Measurements from ENCODE around the gene CAPZA1.
"Not testable (repeated sequence)": the region's sequence is repeated elsewhere in the genome, so short reads cannot be mapped to it uniquely, and the experiment has no call there.

The CAPZA1 gene

DNA sequence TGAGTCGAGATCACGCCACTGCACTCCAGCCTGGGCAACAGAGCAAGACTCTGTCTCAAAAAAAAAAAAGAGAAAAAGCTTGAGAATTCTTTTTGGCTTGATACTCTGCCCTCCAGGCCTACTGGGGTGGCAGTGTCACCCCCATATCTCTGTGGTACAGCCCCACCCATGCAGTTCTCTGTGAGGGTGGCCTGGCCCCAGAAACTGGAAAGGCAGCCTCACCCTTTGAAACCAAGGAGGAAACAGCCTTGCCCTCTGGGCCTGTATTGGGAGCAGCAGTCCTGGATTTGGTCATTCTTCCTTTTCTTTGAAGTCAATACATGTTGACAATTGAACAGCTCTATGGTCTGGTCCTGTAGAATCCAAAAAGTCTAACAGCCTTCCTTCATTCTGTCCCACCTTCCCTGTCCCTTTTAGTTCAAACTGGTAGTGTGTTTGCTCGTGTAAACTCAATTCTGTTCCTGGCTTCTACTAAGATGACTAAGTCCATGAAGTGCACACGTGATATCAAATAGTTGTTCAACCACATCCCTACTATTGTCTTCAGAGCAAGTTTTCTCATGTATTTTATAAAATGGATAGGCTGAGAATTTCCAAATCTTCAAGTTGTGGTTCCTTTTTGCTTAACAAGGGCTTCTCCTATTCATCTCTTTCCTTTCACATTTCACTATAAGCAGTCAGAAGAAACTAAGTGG is 13.9 kb upstream of the CAPZA1 start:
- Histone ChIP-seq H3K9me3 (ENCODE audit: severe bottlenecking) (no peaks in the 10 kb centered on the region), H3K4me3 (ENCODE audit: low read depth, low read length) (no peak overlapping the region), H3K27ac (no peak overlapping the region), H3K36me3 (peaks cover 82% of the 10 kb centered on the region), H3K27me3 (ENCODE audit: insufficient read depth, low read depth, severe bottlenecking) (no peaks in the 10 kb centered on the region)
- no peak for DNase-seq
- TF ChIP-seq, protein P1, sequence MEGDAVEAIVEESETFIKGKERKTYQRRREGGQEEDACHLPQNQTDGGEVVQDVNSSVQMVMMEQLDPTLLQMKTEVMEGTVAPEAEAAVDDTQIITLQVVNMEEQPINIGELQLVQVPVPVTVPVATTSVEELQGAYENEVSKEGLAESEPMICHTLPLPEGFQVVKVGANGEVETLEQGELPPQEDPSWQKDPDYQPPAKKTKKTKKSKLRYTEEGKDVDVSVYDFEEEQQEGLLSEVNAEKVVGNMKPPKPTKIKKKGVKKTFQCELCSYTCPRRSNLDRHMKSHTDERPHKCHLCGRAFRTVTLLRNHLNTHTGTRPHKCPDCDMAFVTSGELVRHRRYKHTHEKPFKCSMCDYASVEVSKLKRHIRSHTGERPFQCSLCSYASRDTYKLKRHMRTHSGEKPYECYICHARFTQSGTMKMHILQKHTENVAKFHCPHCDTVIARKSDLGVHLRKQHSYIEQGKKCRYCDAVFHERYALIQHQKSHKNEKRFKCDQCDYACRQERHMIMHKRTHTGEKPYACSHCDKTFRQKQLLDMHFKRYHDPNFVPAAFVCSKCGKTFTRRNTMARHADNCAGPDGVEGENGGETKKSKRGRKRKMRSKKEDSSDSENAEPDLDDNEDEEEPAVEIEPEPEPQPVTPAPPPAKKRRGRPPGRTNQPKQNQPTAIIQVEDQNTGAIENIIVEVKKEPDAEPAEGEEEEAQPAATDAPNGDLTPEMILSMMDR (IDR thresholded peaks at IDR 0.05; ENCODE audit: low read depth, low read length), result no peak

DNA sequence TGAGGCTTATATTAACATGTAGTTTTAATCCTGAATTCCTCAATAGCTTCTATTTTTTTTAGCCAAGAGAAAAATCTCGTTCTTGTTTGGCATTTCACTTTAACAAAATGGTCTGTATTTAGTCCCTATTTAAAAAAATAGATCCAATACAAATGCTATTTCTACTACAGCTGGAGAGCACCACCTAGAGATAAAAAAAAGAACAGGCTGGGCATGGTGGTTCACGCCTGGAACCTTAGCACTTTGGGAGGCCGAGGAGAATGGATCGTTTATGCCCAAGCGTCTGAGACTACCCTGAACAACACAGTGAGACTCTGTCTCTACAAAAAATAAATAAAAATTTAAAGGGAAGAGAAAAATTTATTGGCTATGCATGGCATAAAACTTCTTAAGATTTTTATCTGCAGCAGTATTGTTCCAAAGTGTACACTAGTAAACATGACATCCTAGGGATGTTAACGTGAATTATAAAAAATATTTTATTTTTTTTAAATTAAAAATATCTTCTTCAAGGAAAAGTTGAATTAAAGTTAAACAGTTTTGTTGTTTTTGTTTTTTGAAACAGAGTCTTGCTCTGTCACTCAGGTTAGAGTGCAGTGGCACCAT is 5.1 kb upstream of the CAPZA1 start:
- peak; percentile 12 for DNase-seq
- Histone ChIP-seq H3K4me3 (ENCODE audit: low read depth, low read length) (no peak overlapping the region), H3K27ac (no peak overlapping the region), H3K36me3 (peaks cover 62% of the 10 kb centered on the region), H3K27me3 (ENCODE audit: insufficient read depth, low read depth, severe bottlenecking) (no peaks in the 10 kb centered on the region), H3K9me3 (ENCODE audit: severe bottlenecking) (no peaks in the 10 kb centered on the region)
- TF ChIP-seq, protein P1 (IDR thresholded peaks at IDR 0.05; ENCODE audit: low read depth, low read length), result peak; percentile 38

DNA sequence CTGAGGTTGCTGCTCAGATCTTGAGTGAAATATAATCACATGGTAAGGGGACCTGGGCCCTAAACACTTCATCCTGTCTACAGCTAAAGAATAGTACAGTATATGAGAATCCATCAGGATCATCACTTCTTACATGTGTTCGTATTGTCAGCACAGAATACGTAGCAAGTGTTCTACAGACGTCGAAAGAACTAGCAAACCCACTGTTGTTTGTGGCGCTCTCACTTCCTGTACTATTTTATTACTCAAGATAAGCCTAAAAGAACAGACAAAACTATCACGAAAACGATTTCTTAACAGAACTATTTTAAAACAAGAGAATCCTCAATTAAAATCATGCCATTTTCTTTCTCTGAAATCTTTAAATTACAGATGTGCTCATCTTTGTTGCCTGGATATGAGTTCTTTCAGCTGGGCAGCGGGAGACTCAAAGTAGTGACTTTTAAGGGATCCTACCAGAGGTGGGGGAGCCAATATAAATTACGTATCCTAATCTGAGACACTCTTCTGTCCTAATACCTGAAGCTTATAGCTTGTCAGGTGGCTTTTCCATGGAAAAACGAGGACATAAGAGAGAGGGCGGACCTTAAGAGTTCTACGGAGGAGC is 1.4 kb upstream of the CAPZA1 start:
- Histone ChIP-seq H3K36me3 (peaks cover 33% of the 10 kb centered on the region), H3K9me3 (ENCODE audit: severe bottlenecking) (no peaks in the 10 kb centered on the region), H3K4me3 (ENCODE audit: low read depth, low read length) (peak overlapping the region; percentile 99), H3K27me3 (ENCODE audit: insufficient read depth, low read depth, severe bottlenecking) (no peaks in the 10 kb centered on the region), H3K27ac (peak overlapping the region; percentile 98)
- TF ChIP-seq, protein P1 (IDR thresholded peaks at IDR 0.05; ENCODE audit: low read depth, low read length), result no peak
- DNase-seq, result no peak

DNA sequence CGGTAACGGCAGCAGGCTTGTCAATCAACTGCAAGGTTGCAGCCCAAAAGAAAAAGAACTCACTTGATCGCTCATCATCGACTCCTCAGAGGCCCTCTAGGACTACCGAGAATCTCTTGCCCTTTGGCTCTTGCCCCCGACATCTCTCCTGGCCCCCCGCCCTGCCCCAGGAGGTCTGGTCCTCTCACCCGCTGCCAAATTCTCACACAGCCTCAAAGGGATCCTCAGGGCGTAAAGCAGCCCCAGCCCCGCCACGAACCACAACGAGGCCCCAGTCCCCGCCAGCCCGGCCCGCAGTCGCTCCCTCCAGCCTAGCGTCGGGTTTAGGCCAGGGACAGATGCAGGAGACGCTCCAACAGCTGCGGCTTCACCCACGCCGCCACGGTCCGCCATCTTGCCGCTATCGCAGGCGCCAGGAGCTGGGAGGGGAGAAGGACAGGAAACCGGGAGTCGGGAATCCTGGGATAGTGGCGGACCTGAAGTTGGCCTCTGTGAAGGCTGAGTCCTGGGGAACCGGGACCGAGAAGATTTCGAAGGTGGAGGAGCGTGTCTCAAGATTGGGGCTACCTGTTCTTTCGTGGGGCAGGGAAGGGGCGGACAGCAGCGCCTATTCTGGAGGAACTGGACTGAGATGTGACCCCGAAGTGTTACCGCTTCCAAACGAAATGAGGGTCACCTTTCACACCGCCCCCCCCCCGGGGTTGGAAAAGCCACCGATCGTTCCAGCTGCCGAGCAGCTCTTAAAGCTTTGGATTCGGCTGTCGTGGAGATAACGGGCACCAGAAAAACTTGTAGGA is 713 bp upstream of the CAPZA1 start, which contains the start of gene ST7L:
Gene ST7L (minus strand): TSS at position 421 of the 797 bp plus-strand sequence. CDS start 28 bp downstream, at position 393.
- H3K4me3 ChIP-seq (ENCODE audit: low read depth, low read length), result peak within 1 kb of the TSS; percentile 99
- no peaks in the 10 kb centered on the region for H3K27me3 ChIP-seq (ENCODE audit: insufficient read depth, low read depth, severe bottlenecking)
- H3K27ac ChIP-seq, result peak within 1 kb of the TSS; percentile 98
- peak; percentile 84 for DNase-seq
- H3K36me3 ChIP-seq, result peaks cover 26% of the 10 kb centered on the region
- no peaks in the 10 kb centered on the region for H3K9me3 ChIP-seq (ENCODE audit: severe bottlenecking)
- TF ChIP-seq, protein P1 (IDR thresholded peaks at IDR 0.05; ENCODE audit: low read depth, low read length), result no peak

DNA sequence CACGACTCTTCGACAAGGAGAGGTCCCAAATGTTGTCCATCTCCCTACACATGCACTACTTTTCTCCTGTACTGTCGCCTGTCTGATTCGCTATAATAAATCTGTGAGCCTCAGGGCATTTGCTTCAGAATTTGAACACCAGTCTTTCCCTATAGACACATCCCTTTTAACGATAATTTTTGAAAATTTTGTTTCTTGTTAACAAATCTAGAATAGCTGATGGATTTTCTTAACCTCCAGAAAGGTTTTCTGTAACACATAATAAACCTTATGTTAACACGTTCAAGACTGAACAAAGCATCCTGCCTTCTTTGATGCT is 704 bp downstream of the CAPZA1 start:
- peaks cover 20% of the 10 kb centered on the region for H3K36me3 ChIP-seq
- TF ChIP-seq, protein P1 (IDR thresholded peaks at IDR 0.05; ENCODE audit: low read depth, low read length), result no peak
- H3K4me3 ChIP-seq (ENCODE audit: low read depth, low read length), result peak overlapping the region; percentile 99
- H3K27ac ChIP-seq, result peak overlapping the region; percentile 98
- no peaks in the 10 kb centered on the region for H3K9me3 ChIP-seq (ENCODE audit: severe bottlenecking)
- no peak for DNase-seq
- no peaks in the 10 kb centered on the region for H3K27me3 ChIP-seq (ENCODE audit: insufficient read depth, low read depth, severe bottlenecking)

DNA sequence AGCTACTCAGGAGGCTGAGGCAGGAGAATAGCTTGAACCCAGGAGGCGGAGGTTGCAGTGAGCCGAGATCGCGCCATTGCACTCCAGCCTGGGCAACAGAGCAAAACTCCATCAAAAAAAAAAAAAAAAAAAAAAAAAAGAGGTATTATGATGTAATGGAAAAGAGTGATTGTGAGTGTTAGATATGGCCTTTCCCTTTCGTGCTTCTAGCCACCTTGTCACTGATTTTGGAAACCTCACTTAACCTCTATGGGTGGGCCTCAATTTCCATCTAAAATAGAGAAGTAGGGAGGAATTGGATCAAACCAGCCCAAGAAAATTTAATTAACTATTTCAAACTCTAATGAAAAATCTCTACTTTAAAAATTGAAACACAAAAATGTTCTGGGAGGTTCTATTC is 4.9 kb downstream of the CAPZA1 start:
- H3K4me3 ChIP-seq (ENCODE audit: low read depth, low read length); H3K27me3 ChIP-seq (ENCODE audit: insufficient read depth, low read depth, severe bottlenecking); H3K27ac ChIP-seq; DNase-seq; H3K9me3 ChIP-seq (ENCODE audit: severe bottlenecking): not testable (repeated sequence)
- H3K36me3 ChIP-seq, result peaks cover 12% of the 10 kb centered on the region

Data from WERI-Rb-1 (cell line).